Erythroblast (primary cell): Measurements from ENCODE around the gene RNGTT.

Source experiments
- GATA1 ChIP-seq: IDR thresholded peaks from 2 replicates; pipeline ENCODE4 v1.6.1; 2011; ENCODE audit warnings: low read depth, mild to moderate bottlenecking, control low read depth, low read length, moderate library complexity
- POLR2A ChIP-seq: IDR thresholded peaks from 2 replicates; pipeline ENCODE4 v1.6.1; 2011; ENCODE audit warnings: mild to moderate bottlenecking, low read length

- TF ChIP-seq POLR2A (no peak), GATA1 (no peak)
Observed at GRCh38 chr6:88611721-88612120, 351.7 kb downstream of the RNGTT start.
